ENCODE measurements around the gene DMBX1. TPM values are rescaled to one million over a fixed set of nuclear protein-coding genes. Genes with fewer than 3 reads are reported as not detected.

The DMBX1 gene
- total RNA-seq, 1 donor from 2014 or later: not detected

Other genes with a start within 250 kb of the DMBX1 start
- 2.7 TPM for gene RAD54L, start 242.1 kb upstream of the DMBX1 start, total RNA-seq
- gene LRRC41, start 186.2 kb upstream of the DMBX1 start, total RNA-seq: 65.4 TPM
- gene UQCRH, start 186.1 kb upstream of the DMBX1 start, total RNA-seq: 337 TPM
- 20.9 TPM for gene NSUN4, start 149.0 kb upstream of the DMBX1 start, total RNA-seq
- 40.0 TPM for gene FAAH, start 95.5 kb upstream of the DMBX1 start, total RNA-seq
- not detected for gene KNCN, start 61.8 kb downstream of the DMBX1 start, total RNA-seq
- 40.8 TPM for gene MKNK1, start 114.4 kb downstream of the DMBX1 start, total RNA-seq
- 19.8 TPM for gene MOB3C, start 127.0 kb downstream of the DMBX1 start, total RNA-seq
- 63.4 TPM for gene ATPAF1, start 178.5 kb downstream of the DMBX1 start, total RNA-seq
- not detected for gene TEX38, start 182.0 kb downstream of the DMBX1 start, total RNA-seq
- 89.8 TPM for gene EFCAB14, start 229.3 kb downstream of the DMBX1 start, total RNA-seq